Measurements from ENCODE around the gene TTC38.

TTC38 gene

DNA sequence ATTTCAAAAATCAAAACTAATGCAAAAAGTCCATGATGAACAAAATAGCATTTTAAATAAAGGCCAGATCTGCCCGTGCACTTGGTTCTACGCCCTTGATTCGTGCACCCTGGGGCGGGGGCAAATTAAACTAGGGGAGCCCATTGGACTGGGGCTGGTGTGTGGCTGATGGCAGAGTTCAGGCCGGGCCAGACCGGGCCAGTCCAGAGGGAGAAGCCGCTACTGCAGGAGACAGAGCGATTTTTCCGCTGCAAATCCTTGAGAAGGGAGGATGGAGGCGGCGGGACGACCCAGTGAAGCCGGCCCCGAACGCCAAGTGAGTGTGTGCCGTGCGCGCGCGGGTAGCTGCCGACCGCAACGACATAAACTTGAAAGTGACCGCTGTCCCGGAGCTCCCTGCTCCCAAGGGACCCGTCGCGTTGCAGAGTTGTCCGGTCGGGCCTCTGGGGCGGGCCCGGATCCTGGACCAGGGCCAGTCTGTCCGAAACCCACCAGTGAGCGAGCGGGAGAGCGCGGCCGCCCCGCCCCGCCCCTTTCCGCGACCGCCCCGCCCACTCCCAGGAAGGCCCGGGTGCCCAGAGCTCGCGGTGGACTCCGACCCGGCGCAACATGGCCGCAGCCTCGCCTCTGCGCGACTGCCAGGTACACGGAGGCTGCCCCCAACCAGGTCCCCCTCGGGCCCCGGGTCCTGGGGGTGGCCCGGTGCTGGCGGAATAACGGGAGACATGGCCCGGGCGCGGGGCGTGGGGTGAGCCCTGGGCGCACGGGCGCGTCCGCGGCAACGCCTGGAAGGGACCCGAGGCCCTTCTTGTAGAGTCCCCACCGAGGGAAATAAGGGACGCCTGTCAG lies at the start of gene TTC38:
TSS of gene TTC38 (plus strand) at position 578 of the 849 bp plus-strand sequence. CDS start at position 610, 32 bp downstream.
- DNase-seq, result peak; percentile 45 to 72

GRCh38 chr22:46219636-46220035 lies 48.2 kb upstream of the TTC38 start:
- no peak for DNase-seq

GRCh38 chr22:46220921-46221320 lies 46.9 kb upstream of the TTC38 start:
- DNase-seq, result no peak

DNA sequence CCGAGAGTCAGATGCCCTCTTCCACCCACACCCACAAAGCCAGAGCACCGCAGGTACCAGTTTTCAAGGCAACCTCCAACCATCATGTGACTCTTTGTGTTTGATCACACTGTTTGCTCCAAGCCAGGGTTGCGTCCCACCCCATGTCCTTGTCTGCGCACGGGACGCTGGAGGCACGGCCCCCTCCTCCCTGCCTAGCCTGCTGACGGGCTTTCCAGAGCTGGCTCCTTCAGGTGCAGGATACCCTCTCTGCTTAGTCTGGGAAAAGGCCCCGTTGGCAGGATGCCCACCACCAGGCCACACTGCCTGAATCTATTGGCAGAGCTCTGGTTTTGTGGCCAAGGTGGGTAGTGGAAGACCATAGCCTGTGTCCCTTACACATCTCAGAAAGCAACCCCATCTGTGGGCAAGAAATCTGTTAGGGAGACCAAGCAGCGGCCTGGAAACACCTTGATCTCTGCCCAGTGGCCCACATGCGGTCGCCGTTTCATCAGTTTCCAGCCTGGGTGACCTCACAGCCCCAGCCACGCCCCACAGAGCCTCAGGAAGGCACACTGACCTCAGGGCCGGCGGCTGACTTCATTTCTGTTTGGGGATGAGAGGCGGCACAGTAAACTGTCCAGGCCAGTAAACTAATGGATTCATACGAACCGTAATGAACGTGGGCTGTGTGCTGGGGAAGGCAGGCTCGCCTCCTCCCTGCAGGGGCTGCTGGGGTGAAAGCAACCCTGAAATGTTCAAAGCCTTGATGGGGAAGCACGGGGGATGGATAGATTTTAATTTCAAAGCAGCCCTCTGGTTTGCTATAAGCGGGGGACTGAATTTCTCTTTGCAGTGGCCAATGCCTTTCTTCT lies 43.5 kb upstream of the TTC38 start:
- DNase-seq, result no peak

- no peak for DNase-seq
Observed at GRCh38 chr22:46224898-46225290, 42.9 kb upstream of the TTC38 start.

DNA sequence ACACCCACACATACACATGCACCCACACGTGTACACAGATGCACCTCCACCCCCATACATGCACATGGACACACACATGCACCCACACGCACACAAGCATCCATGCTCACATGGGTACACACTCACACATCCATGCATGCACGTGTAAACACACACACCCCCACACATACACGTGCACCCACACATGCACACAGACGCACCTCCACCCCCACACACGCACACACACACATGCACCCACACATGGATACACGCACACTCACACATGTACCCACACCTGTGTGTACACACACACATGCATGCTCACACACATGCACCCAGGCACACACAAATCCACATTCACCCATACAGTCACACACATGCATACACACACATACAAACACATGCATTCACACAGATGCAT lies 42.2 kb upstream of the TTC38 start:
- no peak for DNase-seq

- DNase-seq, result no peak
Observed at GRCh38 chr22:46226577-46226976, 41.2 kb upstream of the TTC38 start.

GRCh38 chr22:46229701-46230100 lies 38.1 kb upstream of the TTC38 start:
- no peak for DNase-seq

DNA sequence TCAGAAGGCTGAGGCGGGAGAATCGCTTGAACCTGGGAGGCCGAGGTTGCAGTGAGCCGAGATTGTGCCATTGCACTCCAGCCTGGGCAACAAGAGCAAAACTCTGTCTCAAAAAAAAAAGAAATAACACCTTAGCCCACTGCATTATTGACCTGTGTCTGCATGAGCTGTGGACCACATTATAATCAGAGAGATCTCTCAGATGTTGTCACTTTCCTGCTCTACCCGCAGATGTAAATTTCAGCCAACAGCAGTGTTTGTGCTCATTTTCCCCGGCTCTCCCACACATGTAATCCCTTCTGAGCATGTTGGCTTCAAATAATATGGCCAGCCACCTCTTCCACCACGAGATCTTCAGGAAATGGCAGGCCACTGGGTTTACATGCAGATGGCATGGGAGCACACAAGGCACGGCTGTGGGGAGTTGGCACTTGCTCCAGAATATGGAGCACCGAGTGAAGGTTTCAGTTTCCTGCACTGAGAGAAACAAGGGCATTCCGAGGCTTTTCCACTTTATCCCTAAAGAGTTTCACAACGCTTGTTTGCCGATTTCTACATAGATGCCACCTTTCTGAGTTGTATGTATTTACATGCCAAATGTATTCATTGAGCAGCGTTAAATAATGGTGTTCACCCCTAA lies 37.4 kb upstream of the TTC38 start:
- DNase-seq, result no peak

DNA sequence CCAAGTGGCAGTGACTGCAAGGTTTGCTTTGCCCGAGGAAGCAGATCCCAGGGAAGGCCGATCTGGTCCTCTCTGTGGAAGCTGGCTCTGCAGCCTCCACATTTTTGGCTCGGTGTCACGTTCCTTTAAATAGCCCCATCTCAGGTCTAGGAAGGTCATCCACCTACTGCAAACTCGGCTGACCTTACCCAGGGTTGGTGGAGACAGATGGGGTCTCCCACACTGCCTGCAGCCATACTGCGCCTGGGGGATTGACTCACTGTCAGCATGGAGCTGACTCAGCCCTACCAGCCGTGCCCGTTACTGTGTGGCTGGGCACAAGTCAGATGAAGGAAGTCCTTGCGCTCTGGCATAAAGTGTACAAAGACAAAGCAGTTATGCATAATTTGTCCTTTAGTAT lies 34.6 kb upstream of the TTC38 start:
- DNase-seq, result no peak

DNA sequence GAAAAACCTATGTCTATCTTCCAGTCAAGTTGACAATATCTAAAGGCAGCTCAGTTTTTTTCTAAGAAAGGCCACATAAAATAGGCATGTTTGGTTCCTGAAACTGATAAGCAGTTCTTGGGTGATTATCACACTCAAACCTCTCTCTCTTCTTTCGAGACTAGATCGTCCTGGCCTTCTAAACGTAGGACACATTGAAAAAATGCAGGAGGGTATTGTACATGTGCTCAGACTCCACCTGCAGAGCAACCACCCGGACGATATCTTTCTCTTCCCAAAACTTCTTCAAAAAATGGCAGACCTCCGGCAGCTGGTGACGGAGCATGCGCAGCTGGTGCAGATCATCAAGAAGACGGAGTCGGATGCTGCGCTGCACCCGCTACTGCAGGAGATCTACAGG lies 32.8 kb upstream of the TTC38 start:
- no peak for DNase-seq

- no peak for DNase-seq
Observed at GRCh38 chr22:46237453-46238124, 30.2 kb upstream of the TTC38 start.

DNA sequence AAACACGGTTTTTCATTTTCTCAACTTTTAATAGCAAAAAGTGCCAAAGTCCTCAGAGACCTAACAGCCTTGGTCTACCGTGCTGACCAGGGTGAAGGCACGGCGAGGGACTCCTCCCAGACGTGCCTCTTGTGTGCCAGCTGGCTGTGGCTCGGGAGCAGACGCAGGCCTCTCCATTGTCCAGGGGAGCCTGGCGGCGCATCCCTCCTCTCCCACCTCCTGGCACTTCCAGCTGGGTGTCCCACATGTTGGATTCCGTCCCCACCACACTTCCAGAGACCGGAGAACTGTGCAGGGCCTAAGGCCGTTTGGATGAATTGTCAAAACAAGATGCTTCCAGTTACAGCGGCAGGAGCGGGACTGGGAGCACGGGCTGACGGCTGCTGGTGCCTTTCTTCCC lies 29.3 kb upstream of the TTC38 start:
- DNase-seq, result no peak

DNA sequence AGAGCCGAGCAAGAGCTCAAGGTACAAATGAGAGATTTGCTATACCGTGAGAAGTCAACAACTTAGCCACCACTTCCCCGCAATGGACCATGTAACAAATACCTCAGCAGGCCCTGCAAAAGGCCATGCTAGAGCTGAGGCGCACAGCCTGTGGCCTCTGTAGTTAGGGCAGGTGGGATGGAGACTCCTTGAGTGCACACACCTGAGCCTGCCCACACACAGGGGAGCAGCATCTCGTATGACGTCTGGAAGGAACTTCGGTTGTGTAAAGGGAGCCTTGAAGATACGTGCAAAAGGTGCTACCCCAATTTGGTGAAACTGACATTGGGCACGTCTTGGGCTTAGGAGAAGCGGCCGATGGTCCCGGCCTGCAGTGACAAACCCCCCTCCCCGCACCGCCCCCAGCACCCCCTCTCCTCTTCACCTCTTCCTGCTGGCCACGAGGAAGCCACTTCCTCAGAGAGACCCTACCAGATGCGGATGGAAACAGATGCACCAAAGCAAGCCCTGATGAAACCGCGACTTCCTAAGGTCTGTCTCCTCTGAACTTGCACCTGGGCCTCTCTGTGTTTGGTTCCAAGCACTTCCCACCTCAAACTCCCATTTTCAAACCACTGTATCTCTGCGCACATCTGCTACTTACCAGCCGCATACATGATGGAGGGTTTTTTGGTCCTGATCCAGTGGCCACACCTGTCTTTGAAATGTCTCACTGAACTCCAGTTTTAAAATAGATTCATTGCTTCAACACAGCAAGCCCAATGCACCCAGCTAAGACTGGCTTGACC lies 28.4 kb upstream of the TTC38 start:
- no peak for DNase-seq

DNA sequence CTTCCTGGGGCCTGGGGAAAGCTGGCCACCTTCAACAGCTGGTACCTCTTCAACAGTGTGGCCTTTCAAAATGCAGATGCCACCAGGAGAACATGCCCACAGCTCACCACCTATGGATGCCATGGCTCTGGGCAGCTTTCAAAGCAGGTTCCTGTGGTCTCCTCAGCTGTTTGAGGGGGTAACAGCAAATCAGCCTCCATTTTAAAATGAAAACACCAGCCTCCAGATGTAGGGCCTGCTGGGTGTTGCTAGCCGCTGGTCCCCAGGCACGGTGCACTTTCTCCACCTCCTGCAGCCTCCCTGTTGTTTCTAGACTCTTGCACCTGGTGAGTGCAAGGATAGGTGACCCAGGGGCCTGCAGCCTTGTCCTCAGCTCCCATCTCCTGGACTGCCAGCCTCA lies 27.7 kb upstream of the TTC38 start:
- no peak for DNase-seq

- DNase-seq, result no peak
Observed at GRCh38 chr22:46240506-46240905, 27.3 kb upstream of the TTC38 start.

DNA sequence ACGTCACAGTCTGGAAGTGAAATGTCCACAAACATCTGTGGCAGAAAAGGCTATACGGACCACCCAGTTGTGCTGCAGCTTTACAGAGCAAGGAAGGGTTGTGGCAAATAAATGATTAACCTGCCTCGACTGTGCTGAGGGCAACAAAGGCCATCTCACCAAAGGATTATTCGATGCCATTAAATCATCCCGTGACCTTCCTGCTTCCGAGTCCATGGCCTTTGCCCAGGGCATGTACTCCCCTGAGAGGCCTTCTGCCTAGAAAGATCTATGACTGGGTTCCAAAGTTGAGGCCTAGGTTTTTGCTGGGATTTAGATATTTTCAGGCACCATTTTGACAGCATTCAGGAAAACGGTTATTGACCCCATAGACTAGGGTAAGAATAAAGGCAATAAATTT lies 26.9 kb upstream of the TTC38 start:
- no peak for DNase-seq

GRCh38 chr22:46241396-46242007 lies 26.3 kb upstream of the TTC38 start:
- no peak for DNase-seq

- DNase-seq, result no peak
Observed at GRCh38 chr22:46242076-46242475, 25.7 kb upstream of the TTC38 start.

- no peak for DNase-seq
Observed at GRCh38 chr22:46244771-46245170, 23.0 kb upstream of the TTC38 start.

GRCh38 chr22:46245511-46245910 lies 22.3 kb upstream of the TTC38 start:
- no peak for DNase-seq

GRCh38 chr22:46246178-46246577 lies 21.6 kb upstream of the TTC38 start:
- no peak for DNase-seq
